GM12872 (cell line): Measurements from ENCODE around the gene PLN.

ENCODE experiments used
- CTCF ChIP-seq: IDR thresholded peaks from 3 replicates; pipeline ENCODE4 v1.5.1; 2011; ENCODE audit warnings: low read depth, mild to moderate bottlenecking, low read length, moderate library complexity; ENCODE audit not compliant: insufficient read depth

The PLN gene

GRCh38 chr6:118606268-118606667 lies 58.2 kb downstream of the PLN start:
- TF ChIP-seq CTCF: no peak

- TF ChIP-seq CTCF: no peak
Observed at GRCh38 chr6:118606858-118607257, 58.8 kb downstream of the PLN start.
